Superior temporal gyrus (tissue), 1 donor: Measurements from ENCODE around the gene ZNF442.
"Not testable (repeated sequence)": the region's sequence is repeated elsewhere in the genome, so short reads cannot be mapped to it uniquely, and the experiment has no call there.

ENCODE experiments used
- DNase-seq: peaks from one replicate; pipeline ENCODE4 v3.0.0-alpha.2; 2016; ENCODE audit errors: extremely low spot score

ZNF442 gene

GRCh38 chr19:12365236-12366162 lies at the start of gene ZNF442:
ZNF442 (minus strand) TSS chr19:12365683; CDS start chr19:12363631, 2,052 bp downstream.
- DNase-seq, result peak; percentile 97

GRCh38 chr19:12411893-12412292 lies 46.4 kb upstream of the ZNF442 start:
- DNase-seq, result no peak

DNA sequence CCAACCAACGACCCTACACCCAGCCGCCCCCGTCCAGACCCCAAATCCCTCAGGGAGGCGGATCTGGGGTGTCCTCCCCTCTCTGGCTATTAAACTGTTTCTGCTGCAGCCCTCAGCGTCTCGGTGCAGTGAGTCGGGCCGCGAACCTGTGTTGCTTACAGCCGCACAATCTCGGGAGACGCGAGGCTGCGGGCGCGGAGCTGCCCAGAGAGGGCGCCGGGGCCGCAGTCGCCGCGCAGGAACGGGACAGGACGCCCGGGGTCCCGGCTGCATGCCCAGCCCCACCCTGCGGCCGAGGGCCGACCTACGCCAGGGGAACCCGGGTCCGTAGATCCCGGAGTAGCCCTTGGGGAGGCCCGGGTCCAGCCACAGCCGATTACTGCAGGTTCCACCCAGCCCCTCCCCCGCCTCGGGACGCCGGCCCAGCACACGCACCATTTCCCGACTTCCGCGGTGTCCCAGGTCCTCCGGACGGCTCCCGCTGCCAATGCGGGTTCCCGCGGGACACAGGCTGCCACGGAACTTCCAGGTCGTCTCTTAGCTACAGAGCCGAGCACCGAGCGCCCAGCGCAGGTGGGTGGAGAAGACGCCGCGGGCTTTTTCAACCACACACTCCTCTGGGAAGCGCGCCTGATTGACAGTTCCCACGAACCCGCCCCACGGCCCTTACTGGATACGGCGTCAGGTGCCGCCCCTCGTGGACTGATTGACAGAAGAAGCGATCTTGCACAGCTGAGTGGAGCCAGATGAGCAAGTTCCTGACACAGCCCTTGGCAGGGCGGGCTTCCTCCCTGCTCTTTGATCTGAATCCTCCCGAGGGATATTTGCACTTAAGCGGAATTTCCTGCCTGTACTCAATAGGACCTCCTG lies 35.4 kb upstream of the ZNF442 start, which contains the start of gene ZNF799:
TSS of gene ZNF799 (minus strand) at position 639 of the 870 bp plus-strand sequence. CDS start at position 438, 201 bp downstream.
- DNase-seq, result peak; percentile 96

- DNase-seq, result not testable (repeated sequence)
Observed at GRCh38 chr19:12399901-12400632, 34.6 kb upstream of the ZNF442 start.

GRCh38 chr19:12391148-12391547 lies 25.7 kb upstream of the ZNF442 start:
- not testable (repeated sequence) for DNase-seq

DNA sequence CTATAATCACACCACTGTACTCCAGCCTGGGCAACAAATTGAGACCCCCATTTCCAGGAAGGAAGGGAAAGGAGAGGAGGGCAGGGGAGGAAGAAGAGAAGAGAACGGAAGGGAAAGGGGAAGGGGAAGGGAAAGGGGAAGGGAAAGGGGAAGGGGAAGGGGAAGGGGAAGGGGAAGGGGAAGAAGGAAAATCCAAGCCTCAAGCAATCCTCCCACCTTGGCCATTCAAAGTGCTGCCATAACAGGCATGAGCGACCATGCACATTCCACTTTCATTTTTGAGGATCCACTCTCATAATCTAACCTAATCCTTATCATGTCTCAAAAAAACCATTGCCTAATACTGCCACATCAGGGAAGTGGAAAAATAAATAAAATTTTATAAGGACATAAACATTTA lies 20.9 kb upstream of the ZNF442 start:
- not testable (repeated sequence) for DNase-seq

GRCh38 chr19:12380444-12380737 lies 14.9 kb upstream of the ZNF442 start:
- DNase-seq, result no peak

- no peak for DNase-seq
Observed at GRCh38 chr19:12379732-12380443, 14.4 kb upstream of the ZNF442 start.

- no peak for DNase-seq
Observed at GRCh38 chr19:12374026-12374425, 8.5 kb upstream of the ZNF442 start.

GRCh38 chr19:12364391-12365235 lies 870 bp downstream of the ZNF442 start:
- peak; percentile 7 for DNase-seq

GRCh38 chr19:12362236-12362635 lies 3.2 kb downstream of the ZNF442 start:
- not testable (repeated sequence) for DNase-seq

DNA sequence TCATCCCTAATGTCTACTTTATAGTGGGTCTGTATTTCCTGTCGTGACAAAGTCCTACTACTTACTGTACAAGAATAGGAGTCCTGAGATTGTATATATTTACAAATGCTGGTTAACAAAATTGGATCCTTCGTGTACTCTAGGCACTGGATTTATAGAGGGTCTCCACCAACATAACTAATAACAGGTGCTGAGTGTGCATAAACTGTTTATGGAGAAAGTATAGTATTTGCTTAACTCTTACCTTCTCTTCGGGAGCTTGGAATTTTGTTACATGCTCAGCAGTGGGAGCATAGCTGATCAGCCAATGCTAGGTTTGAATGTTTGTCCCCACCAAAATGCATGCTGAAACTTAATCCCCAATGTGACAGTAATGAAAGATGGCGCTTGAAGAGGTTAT lies 12.1 kb downstream of the ZNF442 start:
- no peak for DNase-seq

DNA sequence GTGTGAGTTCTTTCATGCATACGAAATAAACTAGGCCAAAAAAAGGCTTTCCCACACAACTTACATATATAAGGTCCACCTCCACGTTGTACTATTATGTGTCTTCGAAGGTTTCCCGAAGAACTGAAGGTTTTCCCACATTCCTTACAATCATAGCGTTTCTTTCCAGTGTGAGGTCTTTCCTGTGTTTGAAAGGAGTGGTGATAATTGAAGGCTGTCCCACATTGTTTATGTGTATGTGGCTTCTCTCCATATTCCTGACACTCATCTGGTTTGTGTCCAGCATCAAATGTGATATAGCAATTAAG lies 14.6 kb downstream of the ZNF442 start:
- DNase-seq, result no peak

DNA sequence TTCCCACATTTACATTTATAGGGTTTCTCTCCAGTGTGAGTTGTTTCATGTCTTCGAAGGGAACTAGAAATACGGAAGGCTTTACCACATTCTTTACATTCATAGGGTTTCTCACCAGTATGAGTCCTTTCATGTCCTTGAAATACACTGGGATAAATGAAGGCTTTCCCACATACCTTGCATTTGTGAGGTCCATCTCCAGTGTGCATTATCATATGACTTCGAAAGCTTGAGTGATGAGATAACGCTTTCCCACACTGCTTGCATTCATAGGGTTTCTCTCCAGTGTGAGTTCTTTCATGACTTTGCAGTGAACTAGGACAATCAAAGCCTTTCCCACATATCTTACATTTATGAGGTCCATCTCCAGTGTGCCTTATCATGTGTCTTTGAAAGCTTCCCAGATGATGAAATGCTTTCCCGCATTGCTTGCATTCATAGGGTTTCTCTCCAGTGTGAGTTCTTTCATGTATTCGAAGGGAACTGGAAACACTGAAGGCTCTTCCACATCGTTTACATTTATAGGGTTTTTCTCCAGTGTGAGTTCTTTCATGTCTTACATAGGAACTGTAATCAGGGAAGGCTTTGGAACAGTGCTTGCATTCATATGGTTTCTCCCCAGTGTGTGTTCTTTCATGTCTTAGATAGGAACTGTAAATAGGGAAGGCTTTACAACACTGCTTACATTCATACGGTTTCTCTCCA lies 15.1 kb downstream of the ZNF442 start:
- no peak for DNase-seq

DNA sequence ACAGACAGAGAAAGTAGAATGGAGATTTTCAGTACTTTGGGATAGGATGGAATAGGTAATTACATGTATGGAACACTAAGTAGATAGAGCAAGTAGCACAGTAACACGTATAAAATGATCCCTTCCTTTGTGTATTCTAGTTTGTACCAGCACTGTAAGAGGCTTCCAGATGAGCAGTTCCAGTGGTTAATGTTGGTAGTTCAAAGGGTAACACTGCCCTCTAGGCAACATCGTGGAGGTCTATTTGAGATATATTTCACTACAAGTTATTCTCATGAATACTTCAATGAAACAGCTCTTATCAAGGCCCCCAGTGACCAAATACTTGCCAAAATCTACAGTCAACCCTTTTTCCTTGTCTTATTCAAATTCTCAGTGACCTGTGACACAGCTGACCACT lies 18.6 kb downstream of the ZNF442 start:
- peak; percentile 10 for DNase-seq

- no peak for DNase-seq
Observed at GRCh38 chr19:12345197-12345596, 20.3 kb downstream of the ZNF442 start.

GRCh38 chr19:12333162-12334159 lies 32.0 kb downstream of the ZNF442 start, which contains the start of gene ZNF563:
ZNF563 (minus strand) TSS chr19:12333633; CDS start chr19:12333482, 151 bp downstream.
- peak; percentile 99 for DNase-seq

DNA sequence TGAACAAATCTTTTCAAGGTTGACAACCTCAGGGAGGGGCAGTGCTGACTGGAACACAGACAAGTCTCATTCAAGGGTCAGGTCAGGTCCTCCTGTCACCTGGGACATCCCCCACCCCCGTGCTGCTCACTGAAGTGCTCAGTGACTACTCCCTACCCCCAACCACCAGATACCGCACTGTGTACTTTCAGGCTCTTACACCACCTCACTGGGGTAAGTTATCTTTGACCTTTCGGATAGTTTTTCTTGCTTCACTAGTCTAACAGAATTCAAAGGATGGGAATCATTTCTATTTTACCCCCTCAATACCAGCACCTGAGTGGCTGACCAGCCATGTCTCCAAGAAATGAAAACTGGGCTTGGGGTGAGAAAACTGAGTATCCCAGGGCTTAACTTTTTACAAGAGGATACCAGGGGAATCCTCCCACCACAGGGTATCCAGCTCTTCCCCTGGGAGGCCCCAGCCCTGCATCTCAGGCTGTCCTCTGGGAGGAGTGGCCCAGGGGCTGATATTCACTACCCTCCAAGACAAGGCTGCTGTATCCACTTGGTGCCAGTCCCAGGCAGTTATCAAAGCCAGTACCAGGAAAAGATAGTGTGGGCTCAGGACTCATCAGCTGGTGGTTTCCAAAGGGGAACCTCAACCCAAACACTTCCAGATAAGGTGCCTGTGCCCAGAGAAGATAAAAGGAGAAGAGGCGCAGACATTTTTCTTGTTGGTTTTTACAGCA lies 34.1 kb downstream of the ZNF442 start:
- DNase-seq, result no peak
